H1 (cell line): Measurements from ENCODE around the gene NFIA. TPM values are rescaled to one million over a fixed set of nuclear protein-coding genes. Genes with fewer than 3 reads are reported as not detected.

Experiments
- ASH2L ChIP-seq: fragments of 200-600, 300-600 bp; sonication (generic); IDR thresholded peaks from one replicate; pipeline ENCODE4 v1.7.1; 2017; ENCODE audit warnings: low read length
- CHD7 ChIP-seq: fragments of 300-600 bp; sonication (generic); IDR thresholded peaks from 2 replicates; pipeline ENCODE4 v1.7.1; 2012; ENCODE audit warnings: low read length, moderate library complexity, mild to moderate bottlenecking, inconsistent platforms; ENCODE audit not compliant: insufficient replicate concordance
- CTCF ChIP-seq, 3 experiments: IDR thresholded peaks; 1 replicate in 2 of 3; 2 replicates in 1 of 3; pipeline versions ENCODE4 v1.5.1 to v1.6.1; 2011; ENCODE audit warnings: low read length in 3 of 3, mild to moderate bottlenecking in 3 of 3, inconsistent platforms in 2 of 3, low read depth in 1 of 3, moderate library complexity in 1 of 3; ENCODE audit not compliant: insufficient read depth in 1 of 3; ENCODE audit errors: control extremely low read depth in 1 of 3
- JUND ChIP-seq: IDR thresholded peaks from 2 replicates; pipeline ENCODE4 v1.6.1; 2011; ENCODE audit warnings: mild to moderate bottlenecking, improper control_type of control experiment, low read length
- POU5F1 ChIP-seq: IDR thresholded peaks from 2 replicates; pipeline ENCODE4 v1.6.1; 2011; ENCODE audit warnings: low read depth, mild to moderate bottlenecking, low read length, moderate library complexity
- USF2 ChIP-seq: IDR thresholded peaks from 2 replicates; pipeline ENCODE4 v1.6.1; 2011; ENCODE audit warnings: low read length, improper control_type of control experiment
- polyA plus RNA-seq, 7 experiments: library from polyadenylated mRNA; depleted of rRNA in 3 of 7; stranded (reverse) in 5 of 7; unstranded in 2 of 7; fragments of >200 nt in 5 of 7; fragments of 200-250 nt in 2 of 7; gene quantifications; 1 replicate in 5 of 7; 2 replicates in 1 of 7; 4 replicates in 1 of 7; pipeline versions ENCODE4 v1.2.1 to v1.2.3, GENCODE V29; 2011 to 2013; ENCODE audit warnings: missing spikeins in 2 of 7, mixed read lengths in 2 of 7
- total RNA-seq: library from RNA; stranded (reverse); fragmentation: NEBNext Ultra II Directional; extraction: Animal tissue kit (Norgen Biotek cat#: 25700); gene quantifications from 2 replicates; pipeline ENCODE4 v1.2.1, GENCODE V29; 2021

The NFIA gene
- total and polyA plus RNA-seq, 2 of the 8 experiments (the other 6 are each of a cell fraction or from before 2014, with no cell fraction given), result 1.8 to 2.3 TPM

- TF ChIP-seq ASH2L (no peak), POU5F1 (no peak), CHD7 (peak; percentile 53), JUND (peak; percentile 89), CTCF (IDR thresholded peaks at IDR 0.05; ENCODE audit: control extremely low read depth in 1 of 3, insufficient read depth in 1 of 3, low read depth in 1 of 3, low read length in 3 of 3) (peak; percentile 40 to 71 (median 62)), USF2 (no peak)
Observed at GRCh38 chr1:61337981-61338848, 255.9 kb downstream of the NFIA start (continued).
